CD4-positive, alpha-beta T cell treated with Interferon alpha-2 for 1 hour (primary cell): ENCODE measurements around the gene SPDEF.

ENCODE experiments used
- DNase-seq, 2 donors: peaks; one replicate each; pipeline ENCODE4 v3.0.0-alpha.2; 2020 to 2022

SPDEF gene

DNA sequence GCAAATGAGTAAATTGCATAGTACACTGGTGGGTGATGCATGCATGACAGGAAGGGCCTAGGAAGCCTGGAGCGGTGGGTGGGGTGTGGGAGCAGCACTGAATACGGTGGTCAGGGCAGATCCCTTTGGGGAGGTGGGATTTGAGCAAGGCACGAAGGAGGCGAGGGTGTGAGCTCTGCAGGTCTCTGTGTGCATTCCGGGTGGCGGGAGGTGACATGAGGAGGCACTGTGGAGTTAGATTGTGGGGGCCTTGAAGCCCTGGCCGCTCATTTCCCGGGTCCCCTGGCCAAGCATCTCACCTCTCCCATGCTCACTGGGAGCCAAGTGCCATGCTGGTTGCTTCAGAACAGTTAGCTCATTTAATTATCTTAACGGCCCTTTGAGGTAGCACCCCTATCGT, 6.2 kb upstream of the SPDEF start:
- no peak for DNase-seq

DNA sequence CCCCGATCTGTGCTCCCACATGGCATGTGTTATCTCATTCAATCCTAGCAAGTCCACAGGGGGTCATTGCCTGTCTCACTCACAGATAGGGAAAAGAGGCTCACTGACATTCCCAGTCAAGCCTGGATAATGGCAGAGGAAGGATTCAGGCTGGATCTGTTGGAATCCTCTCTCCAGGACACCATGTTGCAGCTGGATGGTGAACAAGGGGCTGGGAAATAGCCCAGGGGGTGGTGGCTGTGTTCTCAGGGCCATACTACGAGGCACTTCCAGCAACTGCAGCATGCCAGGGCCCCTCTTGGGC, 5.0 kb upstream of the SPDEF start:
- DNase-seq: no peak

DNA sequence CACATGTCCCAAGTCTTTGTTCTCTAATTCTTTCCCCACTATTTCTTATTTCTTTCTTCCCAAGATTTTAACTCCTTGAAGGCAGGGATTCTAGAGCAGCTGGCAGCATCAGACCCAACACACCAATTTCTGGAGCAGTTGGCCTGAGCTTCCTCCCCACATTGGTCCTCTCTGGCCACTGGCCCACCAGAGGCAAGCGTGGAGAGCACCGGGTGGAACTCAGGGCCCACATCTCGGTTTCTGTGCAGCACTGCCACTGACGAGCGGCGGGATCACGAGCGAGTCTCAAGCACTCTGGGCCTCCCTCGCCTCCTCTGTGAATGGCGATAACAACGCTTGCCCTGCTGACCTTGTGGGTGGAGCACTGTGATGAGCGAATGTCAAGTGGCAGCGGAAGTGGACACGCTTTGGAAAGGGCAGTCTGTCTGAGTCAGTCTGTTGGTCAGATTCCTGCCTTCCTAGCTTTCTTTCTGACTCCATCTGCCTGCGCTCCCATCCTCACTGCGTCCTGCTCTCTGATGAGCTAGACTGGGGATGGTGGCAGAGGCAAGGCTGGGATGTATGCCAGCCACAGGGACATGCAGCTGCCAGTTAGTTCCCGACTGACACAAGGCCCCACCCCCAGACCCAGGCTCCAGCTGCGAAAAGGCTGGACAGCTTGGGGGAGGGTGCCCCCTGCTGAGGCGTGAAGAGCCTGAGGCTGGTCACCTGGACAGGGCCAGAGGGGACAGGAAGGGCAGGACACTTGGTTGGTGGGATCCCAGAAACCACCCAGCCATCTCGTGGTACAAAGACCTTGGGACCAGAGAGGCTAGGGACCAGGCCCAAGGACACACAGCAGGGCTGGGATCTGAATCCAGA, 4.5 kb upstream of the SPDEF start:
- DNase-seq: no peak

DNA sequence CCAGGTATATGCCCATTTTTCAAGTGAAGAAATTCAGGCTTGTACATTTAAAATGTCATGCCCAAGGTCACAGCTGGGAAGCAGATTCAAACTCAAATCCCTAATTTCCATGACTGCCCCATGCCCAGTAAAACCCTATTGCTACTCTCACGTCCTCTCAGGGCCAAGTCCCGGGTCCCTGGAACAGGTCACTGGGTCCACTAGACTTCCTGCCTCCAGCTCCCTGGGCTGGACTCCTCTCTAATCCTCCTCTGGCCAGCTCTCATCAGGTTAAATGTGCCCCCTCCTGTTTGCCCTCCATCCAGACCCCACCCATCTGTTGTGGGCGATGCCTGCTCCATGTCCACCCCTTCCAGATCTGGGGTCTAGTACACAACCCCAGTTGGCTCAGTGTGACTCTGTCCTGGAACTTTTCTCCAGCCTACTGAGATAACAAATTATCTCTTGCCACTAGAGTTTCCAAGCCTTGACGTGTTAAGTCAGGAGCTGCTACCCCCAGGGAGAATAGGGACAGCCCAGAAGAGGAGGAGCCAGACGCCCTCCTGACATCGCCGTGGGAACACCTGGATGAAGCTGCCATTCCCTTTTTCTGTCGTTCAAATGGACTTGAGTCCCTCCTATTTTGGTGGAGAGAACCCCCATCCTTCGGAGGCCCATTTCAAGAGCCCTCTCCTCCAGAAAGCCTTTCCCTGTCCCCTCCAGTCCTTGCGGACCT, 3.7 kb upstream of the SPDEF start:
- no peak for DNase-seq

DNA sequence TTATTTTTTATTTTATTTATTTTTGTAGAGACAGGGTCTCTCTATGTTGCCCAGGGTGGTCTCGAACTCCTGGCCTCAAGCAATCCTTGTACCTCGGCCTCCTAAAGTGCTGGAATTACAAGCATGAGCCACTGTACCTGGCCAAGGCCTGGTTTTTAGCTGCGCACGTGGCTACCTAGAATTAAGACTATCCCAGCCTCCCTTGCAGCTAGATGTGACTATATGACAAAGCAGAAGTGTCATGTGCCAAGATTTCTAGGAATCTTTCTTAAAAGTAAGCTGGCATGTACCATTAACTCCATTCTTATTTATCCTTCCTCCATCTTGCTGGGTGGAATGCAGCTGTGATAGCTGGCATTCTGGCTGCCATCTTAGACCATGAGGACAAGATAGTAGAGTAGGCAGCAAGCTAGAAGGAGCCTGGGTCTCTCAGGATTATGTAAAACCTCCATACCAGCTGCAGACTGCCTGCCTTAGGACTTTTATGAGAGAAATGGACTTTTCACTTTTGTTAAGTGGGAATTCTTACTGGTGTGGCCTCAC, 2.1 kb upstream of the SPDEF start:
- no peak for DNase-seq

DNA sequence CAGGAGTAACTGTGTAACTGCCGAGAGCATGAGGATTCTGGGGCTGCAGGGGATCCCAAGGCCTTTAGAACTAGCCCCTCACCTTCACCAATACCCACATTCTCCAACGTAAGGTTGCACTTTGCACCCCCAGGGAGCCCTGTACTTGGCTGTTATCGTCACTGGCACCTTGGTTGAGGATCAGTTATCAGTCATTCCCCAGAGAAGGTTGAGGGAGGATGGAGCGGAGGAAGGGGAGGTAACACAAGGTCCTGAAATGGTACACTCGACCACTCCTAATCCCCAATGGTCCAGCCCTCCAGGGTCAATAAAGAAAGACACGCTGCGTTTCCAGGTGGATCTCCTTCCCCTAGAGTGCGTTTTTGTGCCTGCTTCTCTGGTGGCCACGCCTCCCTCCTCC, 1.1 kb upstream of the SPDEF start:
- DNase-seq: no peak

DNA sequence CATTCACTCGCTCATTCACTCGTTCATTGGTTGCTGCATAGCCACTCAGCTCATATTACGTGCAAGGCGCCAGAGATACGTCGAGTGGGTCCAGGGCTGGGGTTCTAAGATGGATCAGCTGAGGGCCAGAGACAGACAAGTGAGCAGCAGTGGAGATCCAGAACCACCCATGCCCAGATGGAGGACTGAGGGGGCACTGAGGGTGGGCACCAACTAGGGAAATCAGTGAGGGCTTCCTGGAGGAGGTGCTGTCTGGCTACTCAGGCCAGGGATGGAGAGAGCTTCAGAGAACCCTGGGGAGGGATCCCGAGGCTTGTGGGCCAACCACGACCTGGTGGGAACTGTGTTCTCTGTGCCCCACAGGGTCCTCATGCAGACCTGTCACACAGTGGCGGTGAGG, 364 bp upstream of the SPDEF start:
- no peak for DNase-seq

DNA sequence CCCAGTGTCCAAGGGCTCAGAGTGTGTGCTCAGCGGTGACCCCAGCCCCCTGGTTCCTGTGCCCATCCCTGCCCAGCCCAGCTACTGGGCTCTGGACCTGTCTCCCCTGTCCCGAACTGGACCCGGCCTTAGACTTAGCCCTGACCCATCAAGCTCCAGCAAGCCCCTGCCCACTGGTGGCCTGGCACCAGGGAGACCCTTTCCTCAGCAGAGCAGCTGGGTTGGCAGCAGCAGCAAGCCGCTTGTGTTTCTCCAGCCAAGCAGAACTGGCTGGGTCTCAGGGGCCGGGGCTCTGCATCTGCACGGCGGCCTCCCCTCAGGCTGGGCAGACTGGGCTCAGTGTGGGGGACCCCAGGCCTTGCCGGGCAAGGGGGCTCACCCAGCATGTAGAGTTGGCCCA, 801 bp downstream of the SPDEF start:
- no peak for DNase-seq

DNA sequence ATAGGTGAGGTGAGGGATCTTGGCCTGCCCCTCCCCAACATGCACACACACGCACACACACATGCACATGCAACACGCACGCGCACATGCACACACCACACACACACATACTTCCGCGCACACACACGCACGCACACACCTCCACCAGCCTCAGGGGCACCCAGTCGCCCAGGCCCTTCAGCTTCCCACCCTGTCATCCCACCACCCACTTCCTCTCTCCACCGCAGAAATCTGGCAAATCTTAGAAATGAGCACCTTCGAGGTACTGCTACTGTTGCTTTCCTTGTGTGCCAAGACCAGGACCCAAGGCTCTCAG, 1.2 kb downstream of the SPDEF start:
- no peak for DNase-seq

DNA sequence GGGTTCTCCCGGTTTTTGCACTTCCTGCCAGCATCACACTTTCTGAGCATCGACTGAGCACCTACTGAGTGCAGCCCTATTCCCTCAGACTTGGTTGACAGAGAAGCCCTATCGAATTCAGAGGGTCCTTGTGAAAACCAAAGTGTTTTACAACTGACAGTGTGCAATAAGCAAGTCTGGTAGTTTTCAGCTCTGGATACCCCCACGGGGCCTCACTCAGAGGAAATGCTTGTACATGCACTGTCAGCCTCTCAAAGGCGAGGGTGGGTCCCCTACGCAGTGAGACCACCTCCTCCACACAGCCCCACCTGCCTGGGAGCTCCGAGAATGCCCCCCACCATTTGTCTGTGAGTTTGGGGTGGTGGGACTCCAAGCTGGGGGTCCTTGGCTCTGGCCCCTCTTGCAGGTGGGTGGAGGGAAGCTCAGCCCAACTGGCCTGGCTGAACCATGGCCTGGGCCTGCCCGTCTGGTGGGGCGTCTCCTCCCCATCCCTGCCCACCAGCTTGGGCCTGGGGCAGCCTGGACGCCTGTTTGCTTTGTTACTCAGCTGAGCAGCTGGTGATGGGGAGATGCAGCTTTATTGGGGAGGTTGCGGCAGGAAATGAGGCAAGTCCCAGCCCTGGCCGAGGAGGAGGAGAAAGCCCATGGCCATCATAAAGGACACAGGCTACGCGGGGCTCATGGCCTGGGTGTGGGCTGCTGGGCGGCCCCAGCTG, 1.7 kb downstream of the SPDEF start:
- DNase-seq: no peak

DNA sequence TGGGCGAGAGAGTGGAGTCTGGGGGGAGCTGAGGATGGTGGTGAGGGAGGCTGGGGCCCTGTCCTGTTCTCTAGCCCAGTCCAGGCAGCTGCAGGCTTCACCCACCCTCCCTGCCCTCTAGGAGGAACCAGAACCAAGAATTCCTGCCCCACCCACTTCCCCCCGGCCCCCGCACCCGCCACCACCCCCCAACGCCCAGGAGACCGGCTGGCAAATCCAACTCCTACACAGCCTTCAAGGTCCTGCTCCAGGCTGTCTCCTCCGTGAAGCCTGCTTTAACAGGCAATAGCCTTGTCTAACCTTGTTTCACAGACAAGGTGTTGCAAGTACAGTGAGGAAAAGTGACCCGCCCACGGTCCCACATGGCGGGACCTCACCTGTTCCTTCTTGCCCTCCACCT, 2.4 kb downstream of the SPDEF start:
- DNase-seq: no peak

DNA sequence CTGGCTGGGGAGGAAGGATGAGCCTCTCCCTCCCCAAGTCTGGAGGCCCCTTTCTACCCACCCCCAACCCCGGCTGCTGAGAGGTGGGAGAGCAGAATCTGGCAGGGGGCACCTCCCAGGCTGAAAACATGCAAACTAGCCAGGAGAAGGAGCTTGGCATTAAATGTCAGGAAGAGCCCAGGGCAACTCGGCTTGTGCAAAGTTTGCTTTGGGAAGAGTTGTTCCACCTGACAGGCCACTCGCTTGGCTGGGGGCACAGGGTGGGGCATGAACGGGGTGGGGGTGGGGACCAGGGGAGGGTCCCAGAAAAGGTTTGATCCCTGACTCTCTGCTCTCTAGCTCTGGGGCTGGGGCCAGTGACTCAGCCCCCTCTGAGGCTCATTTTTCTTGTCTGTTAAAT, 3.0 kb downstream of the SPDEF start:
- no peak for DNase-seq

DNA sequence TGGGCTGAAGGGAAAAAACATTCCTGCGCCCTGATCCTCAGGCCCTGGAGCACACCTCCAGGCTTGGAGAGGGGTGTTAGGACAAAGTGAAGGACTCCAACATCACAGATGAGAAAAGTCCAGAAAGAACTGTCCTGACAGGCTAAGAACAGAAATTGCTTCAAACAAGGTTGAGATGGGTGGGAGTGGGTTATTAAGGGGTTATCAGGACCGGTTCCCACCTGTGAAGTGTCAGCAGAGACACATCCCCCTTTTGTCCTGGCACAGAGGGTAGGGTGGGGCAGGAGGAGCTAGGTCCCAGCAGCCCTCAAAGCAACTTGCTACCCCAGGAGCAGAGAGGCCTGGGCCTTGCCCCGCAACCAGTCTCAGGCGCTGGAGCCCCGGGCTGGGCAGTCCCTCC, 3.5 kb downstream of the SPDEF start:
- DNase-seq: no peak

DNA sequence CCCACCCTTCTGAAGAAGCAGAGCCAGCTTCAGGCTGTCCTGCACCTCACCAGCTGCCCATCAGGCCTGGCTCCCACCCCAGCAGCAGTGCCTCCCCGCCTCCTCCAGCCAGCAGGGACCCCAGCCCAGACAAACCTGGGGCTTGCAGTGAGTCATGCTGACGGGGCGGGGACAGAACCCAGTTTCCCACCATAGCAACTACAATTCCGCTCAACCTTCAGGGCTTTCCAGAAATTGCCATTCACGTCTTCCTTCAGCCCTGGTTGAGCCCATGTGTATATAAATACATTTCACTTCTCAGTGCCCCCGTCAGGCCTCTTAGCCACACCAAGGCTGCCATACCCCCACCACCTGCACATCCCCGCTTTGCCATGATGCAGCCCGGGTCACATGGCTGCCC, 4.4 kb downstream of the SPDEF start:
- DNase-seq: no peak

DNA sequence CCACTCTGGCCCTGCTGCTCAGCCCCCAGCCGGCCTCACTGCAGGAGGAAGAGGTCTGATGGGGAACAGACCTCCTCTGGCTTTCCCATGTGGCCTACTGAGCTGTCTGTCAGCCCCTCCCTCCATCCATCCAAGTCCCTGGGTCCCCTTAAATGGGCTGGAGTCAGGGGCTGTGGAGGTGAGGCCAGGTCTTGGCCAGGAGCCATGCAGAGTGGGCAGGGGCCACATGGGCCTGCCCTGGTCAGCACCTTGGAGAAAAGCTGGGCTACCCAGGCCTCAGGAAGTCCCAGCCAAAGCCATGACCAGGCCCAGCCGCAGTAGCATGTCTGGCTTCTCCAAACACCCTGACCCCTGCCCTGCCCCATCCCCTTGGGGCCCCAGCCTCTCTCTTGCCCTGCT, 6.3 kb downstream of the SPDEF start:
- no peak for DNase-seq

DNA sequence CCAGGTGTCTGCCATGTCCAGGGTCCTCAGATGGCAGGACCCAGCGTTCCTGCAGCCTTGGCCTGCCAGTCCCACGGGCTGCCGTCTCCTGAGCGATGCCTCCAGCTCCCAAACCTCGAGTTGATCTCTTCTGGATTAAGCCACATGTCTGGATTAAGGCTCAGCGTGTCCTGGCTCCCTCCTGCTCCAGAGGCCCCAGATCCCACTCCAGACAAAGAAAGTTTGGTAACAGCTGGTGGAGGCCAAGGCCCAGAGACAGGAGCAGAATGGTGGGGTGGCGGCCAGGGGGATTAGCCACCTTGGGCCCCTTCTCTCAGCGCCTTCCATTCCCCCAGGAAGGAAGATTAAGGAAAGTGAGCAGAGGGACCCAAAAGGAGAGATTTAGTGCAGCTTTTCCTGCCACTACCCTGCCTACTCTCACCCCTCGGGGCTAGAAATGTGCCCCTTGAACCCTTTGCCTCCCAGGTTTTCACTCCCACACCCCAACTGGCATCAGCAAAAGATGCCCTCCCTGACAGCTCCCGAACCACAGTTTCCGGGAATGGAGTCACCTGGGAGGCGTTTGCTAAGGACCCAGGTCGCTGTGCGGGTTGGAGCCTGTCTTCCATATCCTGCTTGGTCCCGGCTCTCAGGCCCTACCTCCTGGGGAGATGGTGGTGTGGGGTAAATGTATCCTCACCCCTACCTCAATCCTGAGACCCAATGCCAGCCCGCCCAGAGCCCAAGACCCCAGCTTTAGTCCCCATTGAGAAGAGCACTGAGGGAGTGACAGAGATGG, 6.9 kb downstream of the SPDEF start:
- DNase-seq: no peak

DNA sequence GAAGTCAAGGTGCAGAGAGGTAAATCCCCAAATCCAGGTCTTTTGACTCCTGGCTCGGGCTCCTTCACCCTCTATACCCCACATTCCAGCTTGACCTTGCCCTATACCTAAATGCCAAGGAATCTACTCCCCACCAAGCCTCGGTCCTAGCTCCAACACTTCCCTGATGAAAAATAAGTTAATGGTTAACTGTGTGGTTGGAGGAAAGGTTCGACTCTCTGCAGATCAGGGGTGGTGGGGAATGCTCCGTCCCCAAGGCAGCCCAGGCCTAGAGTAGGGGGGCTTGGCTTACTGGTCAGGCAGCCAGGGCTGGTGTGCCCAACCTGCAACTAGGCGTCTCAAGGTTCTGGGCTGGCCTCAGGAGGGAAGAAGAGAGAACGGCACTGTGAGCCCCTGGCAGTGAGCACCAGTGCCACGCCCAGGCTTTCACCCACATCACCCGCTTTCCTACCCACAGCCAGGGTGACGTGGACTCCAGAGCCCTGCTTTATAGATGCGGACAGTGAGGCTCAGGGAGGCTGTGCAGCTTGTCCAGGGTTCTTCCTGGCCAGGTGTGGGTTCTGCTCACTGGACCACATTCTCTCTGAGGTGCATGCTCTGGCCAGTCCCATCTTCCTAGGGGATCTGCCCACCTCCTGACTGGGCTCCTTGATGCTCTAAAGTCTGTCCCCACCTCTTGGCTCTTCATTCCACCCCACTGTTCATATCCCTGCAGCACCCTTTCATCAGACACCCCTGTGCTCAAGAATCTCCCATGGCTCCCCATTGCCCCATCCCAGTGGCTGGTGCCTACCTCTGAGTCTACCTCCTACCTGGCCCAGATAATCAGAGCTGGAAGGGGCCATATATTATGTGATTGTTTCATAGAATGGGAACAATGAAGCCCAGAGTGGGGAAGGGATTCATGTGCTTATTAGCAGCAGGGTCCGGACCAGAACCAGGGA, 8.2 kb downstream of the SPDEF start:
- DNase-seq: no peak

DNA sequence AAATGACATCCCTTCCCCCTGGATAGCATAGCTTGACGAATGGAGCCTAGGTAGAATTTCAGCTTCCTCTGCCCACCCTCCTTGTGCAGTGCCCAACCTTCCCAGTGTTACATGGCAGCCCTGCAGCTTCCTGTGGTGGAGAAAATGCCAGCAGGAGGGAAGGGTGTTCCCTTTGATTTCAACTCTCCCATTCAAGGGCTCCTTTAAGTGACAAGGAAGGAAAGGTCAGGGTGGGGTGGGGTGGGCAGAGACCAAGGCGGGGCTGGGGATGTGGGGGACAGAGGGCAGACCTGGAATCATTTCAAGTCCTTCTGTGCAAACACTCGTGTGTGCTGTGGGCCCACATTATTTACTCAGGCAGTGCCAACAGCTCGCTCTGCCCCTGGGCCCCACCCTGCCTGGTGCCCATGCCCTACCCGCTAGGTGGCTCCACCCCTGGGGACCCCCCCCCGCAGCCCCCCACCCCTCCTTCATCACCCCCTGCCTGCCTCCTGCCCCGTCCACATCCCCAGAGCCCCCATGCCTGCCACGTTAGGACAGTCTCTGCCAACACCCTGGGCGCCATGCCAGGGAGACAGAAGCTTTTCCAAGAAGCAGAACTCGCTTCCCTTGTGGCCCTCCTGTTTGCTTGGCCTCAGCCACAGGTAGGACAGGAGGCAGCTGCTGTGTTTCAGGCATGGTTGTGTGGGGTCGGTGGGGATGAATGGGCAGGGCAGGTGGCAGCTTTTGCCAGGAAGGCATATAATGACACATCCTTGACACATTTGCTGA, 9.4 kb downstream of the SPDEF start:
- no peak for DNase-seq

DNA sequence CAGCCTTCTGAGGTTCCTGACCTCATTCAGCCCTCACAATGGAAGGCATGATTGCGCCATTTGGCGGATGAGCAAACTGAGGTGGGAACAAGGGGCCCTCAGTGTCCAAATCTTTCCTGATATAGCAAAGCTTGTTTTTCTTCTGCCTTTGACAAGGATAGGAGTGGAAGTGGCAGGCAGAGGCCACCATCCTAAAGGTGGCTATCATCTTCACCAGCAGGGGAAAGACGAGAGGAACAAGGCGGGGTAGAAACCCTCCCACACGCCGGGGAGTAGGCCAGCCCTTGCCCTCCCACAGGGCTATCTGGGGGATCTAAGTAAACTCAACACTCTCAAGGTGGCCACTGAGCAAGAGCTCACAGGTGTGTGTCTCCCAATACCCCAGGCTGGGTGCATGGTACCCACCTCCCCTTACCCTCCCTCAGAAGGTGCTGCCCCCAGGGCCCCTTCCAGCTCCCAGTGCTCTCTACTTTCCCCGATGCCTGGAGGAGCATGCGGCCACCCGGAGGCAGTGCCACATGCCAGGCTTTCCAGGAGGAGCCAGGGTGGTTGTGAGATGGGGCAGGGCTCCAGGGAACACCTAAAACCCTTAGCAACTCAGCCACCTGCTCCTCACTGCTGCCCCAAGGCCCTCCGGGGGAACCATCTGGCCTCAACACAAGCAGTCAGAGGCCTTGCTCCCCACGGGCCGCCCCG, 11.2 kb downstream of the SPDEF start:
- no peak for DNase-seq

DNA sequence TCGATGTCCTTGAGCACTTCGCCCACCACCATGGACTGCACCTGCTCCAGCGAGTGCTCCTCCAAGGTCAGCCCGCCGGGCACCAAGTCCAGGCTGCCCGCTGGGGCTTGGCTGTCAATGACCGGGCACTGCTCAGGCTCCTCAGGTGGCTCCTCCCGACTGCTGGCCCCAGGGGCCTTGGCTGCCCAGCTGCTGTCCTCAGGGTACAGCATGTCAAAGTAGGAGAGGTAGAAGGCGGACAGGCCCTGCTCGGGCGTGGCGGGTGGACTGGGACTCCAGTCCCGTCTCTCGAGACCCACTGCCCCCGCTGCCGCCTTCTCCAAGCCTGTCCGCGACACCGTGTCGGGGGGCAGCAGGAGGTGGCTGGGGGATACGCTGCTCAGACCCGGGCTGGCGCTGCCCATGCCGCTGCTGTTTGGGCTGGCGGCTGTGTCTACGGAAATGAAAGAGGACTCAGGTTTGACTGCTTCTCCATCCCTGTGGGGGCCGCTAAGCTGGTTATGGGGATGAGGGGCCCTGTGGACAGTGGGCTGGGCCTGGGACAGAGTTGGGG, 12.0 kb downstream of the SPDEF start:
- DNase-seq: no peak
